GM19438 (cell line): Measurements from ENCODE around the gene SOX3.

Experiments
- ATAC-seq: cut with Tn5 transposase; IDR thresholded peaks from one replicate; pipeline ENCODE4 v1.9.1; 2021; ENCODE audit warnings: low read depth; ENCODE audit not compliant: unreplicated experiment

The SOX3 gene

GRCh38 chrX:140500441-140500840 is 4.4 kb downstream of the SOX3 start:
- no peak for ATAC-seq

GRCh38 chrX:140495739-140496138 is 9.1 kb downstream of the SOX3 start:
- ATAC-seq, result no peak

GRCh38 chrX:140492066-140492994 is 12.5 kb downstream of the SOX3 start:
- ATAC-seq, result no peak

DNA sequence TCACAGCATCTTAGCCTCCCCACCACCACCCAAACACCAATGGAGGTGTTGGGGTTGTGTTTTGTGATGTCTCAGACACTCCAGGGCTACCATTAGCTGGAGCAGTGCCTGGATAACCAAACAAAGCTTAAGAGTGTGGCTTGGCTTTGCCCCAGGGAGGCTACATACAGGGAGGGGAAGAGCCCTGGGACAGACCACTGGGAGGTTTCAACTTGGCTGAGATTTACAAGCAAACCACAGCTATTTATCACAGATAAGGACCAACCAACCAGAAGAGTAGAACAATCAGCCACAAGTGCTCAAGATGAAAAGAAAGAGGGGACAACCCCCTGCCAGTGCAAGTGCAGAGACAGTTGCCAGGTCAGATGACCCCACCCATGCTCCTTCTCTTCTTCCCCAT is 24.1 kb downstream of the SOX3 start:
- ATAC-seq, result no peak

- no peak for ATAC-seq
Measured at GRCh38 chrX:140477987-140478386, 26.9 kb downstream of the SOX3 start.

- ATAC-seq, result no peak
Measured at GRCh38 chrX:140475025-140475424, 29.8 kb downstream of the SOX3 start.

- ATAC-seq, result no peak
Measured at GRCh38 chrX:140467211-140467610, 37.7 kb downstream of the SOX3 start.
